GM23338 (cell line): ENCODE data around the gene KCNAB2. TPM values are rescaled to one million over a fixed set of nuclear protein-coding genes. Genes with fewer than 3 reads are reported as not detected.

Experiments
- ATAC-seq: fragments of 200-7000 bp; cut with Tn5 transposase; 3 replicates; pipeline ENCODE4 v1.9.1; 2020
- DNase-seq: peaks from one replicate; pipeline ENCODE4 v3.0.0-alpha.2; 2015; ENCODE audit warnings: low spot score
- H2AFZ ChIP-seq: fragments of 200-600 bp; sonication (generic); 2 replicates; pipeline ENCODE4 v1.8.0; 2016; ENCODE audit warnings: antibody characterized with exemption, mild to moderate bottlenecking, moderate library complexity
- H3F3A ChIP-seq: fragments of 200-600 bp; sonication (generic); replicated peaks from 2 replicates; pipeline ENCODE4 v1.8.0; 2017; ENCODE audit warnings: antibody characterized with exemption, mixed run types, low read depth
- H3K27ac ChIP-seq: fragments of 200-600 bp; sonication (generic); 2 replicates; pipeline ENCODE4 v1.6.1; 2016; ENCODE audit warnings: low read depth
- H3K27me3 ChIP-seq: fragments of 200-600 bp; sonication (generic); 2 replicates; pipeline ENCODE4 v1.8.0; 2016; ENCODE audit warnings: mild to moderate bottlenecking, mixed run types, moderate library complexity; ENCODE audit not compliant: insufficient read depth
- H3K36me3 ChIP-seq: fragments of 200-600 bp; sonication (generic); 2 replicates; pipeline ENCODE4 v1.8.0; 2016; ENCODE audit warnings: mild to moderate bottlenecking; ENCODE audit not compliant: insufficient read depth
- H3K4me1 ChIP-seq: fragments of 200-600 bp; sonication (generic); 2 replicates; pipeline ENCODE4 v1.8.0; 2016; ENCODE audit warnings: mild to moderate bottlenecking, moderate library complexity; ENCODE audit not compliant: insufficient read depth
- H3K4me2 ChIP-seq: fragments of 200-600 bp; sonication (generic); 2 replicates; pipeline ENCODE4 v1.7.1; 2017; ENCODE audit warnings: mixed run types
- H3K4me3 ChIP-seq: fragments of 200-600 bp; sonication (generic); 2 replicates; pipeline ENCODE4 v1.6.1; 2016; ENCODE audit warnings: mixed run types
- H3K79me2 ChIP-seq: fragments of 200-600 bp; sonication (generic); replicated peaks from 2 replicates; pipeline ENCODE4 v1.8.0; 2017; ENCODE audit warnings: mild to moderate bottlenecking; ENCODE audit not compliant: insufficient read depth
- H3K9me2 ChIP-seq: fragments of 200-600 bp; sonication (generic); 2 replicates; pipeline ENCODE4 v1.8.0; 2017; ENCODE audit not compliant: insufficient read depth
- H4K20me1 ChIP-seq: fragments of 200-600 bp; sonication (generic); replicated peaks from 2 replicates; pipeline ENCODE4 v1.8.0; 2017; ENCODE audit warnings: mild to moderate bottlenecking; ENCODE audit not compliant: insufficient read depth
- H3K27ac Mint-ChIP-seq: 2 replicates; pipeline ENCODE4 v1.8.0; 2020; ENCODE audit warnings: inconsistent platforms, mild to moderate bottlenecking, moderate library complexity, mixed read lengths
- H3K27me3 Mint-ChIP-seq: 3 replicates; pipeline ENCODE4 v1.8.0; 2022; ENCODE audit warnings: low read depth, mild to moderate bottlenecking, moderate library complexity, mixed read lengths, inconsistent platforms; ENCODE audit not compliant: insufficient read depth, poor library complexity
- H3K36me3 Mint-ChIP-seq: 3 replicates; pipeline ENCODE4 v1.8.0; 2021; ENCODE audit warnings: low read depth, mild to moderate bottlenecking, inconsistent platforms, moderate library complexity, mixed read lengths
- H3K4me1 Mint-ChIP-seq: 3 replicates; pipeline ENCODE4 v1.8.0; 2020; ENCODE audit warnings: mild to moderate bottlenecking, inconsistent platforms, mixed read lengths
- H3K4me3 Mint-ChIP-seq: 3 replicates; pipeline ENCODE4 v1.8.0; 2021; ENCODE audit warnings: moderate library complexity, mild to moderate bottlenecking, inconsistent platforms, mixed read lengths
- H3K9me3 Mint-ChIP-seq: 3 replicates; pipeline ENCODE4 v1.8.0; 2020; ENCODE audit warnings: moderate library complexity, mild to moderate bottlenecking, inconsistent platforms, mixed read lengths
- CREB1 ChIP-seq: fragments of 250-450 bp; sonication (Bioruptor Pico); IDR thresholded peaks from 2 replicates; pipeline ENCODE4 v1.5.0; 2020; ENCODE audit warnings: low read depth, mild to moderate bottlenecking, moderate library complexity
- CTCF ChIP-seq, 2 experiments: fragments of 200-600 bp in 1 of 2; sonication (generic) in 1 of 2; conservative IDR thresholded peaks; 2 replicates each; pipeline versions ENCODE4 v1.5.1 to v1.6.1; 2016 to 2017; ENCODE audit warnings: antibody characterized with exemption in 2 of 2, low read depth in 2 of 2, mild to moderate bottlenecking in 2 of 2, moderate library complexity in 1 of 2
- ETS1 ChIP-seq: IDR thresholded peaks from 2 replicates; pipeline ENCODE4 v1.6.1; 2016; ENCODE audit warnings: antibody characterized with exemption
- EZH2 ChIP-seq: fragments of 200-600 bp; sonication (generic); IDR thresholded peaks from one replicate; pipeline ENCODE4 v1.8.0; 2017; ENCODE audit warnings: antibody characterized with exemption, mild to moderate bottlenecking, low read depth; ENCODE audit not compliant: unreplicated experiment
- EZH2phosphoT487 ChIP-seq: fragments of 200-600 bp; sonication (generic); IDR thresholded peaks from one replicate; pipeline ENCODE4 v1.8.1; 2018; ENCODE audit warnings: antibody characterized with exemption; ENCODE audit not compliant: unreplicated experiment
- JUNB ChIP-seq: IDR thresholded peaks from one replicate; pipeline ENCODE4 v1.6.1; 2016; ENCODE audit warnings: antibody characterized with exemption; ENCODE audit not compliant: unreplicated experiment
- NANOG ChIP-seq: IDR thresholded peaks from 2 replicates; pipeline ENCODE4 v1.6.1; 2016; ENCODE audit warnings: antibody characterized with exemption, borderline replicate concordance
- POLR2AphosphoS5 ChIP-seq: IDR thresholded peaks from 2 replicates; pipeline ENCODE4 v1.6.1; 2016; ENCODE audit warnings: antibody characterized with exemption, low read depth
- REST ChIP-seq: IDR thresholded peaks from one replicate; pipeline ENCODE4 v1.6.1; 2018; ENCODE audit warnings: antibody characterized with exemption; ENCODE audit not compliant: unreplicated experiment
- STAT1 ChIP-seq: IDR thresholded peaks from one replicate; pipeline ENCODE4 v1.6.1; 2016; ENCODE audit warnings: antibody characterized with exemption; ENCODE audit not compliant: unreplicated experiment
- ZNF114 ChIP-seq: fragments of 250-450 bp; sonication (Bioruptor Pico); IDR thresholded peaks from 2 replicates; pipeline ENCODE4 v1.5.0; 2020; ENCODE audit warnings: mild to moderate bottlenecking, moderate library complexity
- ZNF331 ChIP-seq: fragments of 250-450 bp; sonication (Bioruptor Pico); IDR thresholded peaks from 2 replicates; pipeline ENCODE4 v1.5.0; 2020; ENCODE audit warnings: low read depth, mild to moderate bottlenecking, moderate library complexity
- ZNF462 ChIP-seq: fragments of 250-450 bp; sonication (Bioruptor Pico); IDR thresholded peaks from 2 replicates; pipeline ENCODE4 v1.5.0; 2020; ENCODE audit warnings: mild to moderate bottlenecking, moderate library complexity
- polyA plus RNA-seq: library from polyadenylated mRNA; unstranded; fragments of >200 nt; fragmentation: Nextera tagmentation; extraction: Ambion mirVana; gene quantifications from 2 replicates; pipeline ENCODE4 v1.2.1, GENCODE V29; 2016
- total RNA-seq: library from RNA; depleted of rRNA; stranded (reverse); fragments of >200 nt; shearing (Covaris generic); gene quantifications from 2 replicates; pipeline ENCODE4 v1.2.3, GENCODE V29; 2014

Gene KCNAB2
- total and polyA plus RNA-seq, 2 experiments from 2014 or later = 3.0 to 3.7 TPM

GRCh38 chr1:6024376-6024775 lies 21.3 kb upstream of the KCNAB2 start:
- Mint-ChIP-seq H3K27ac (no peak overlapping the region), H3K4me3 (no peak overlapping the region), H3K27me3 (peaks cover 13% of the 10 kb centered on the region), H3K36me3 (no peaks in the 10 kb centered on the region), H3K4me1 (peaks cover 8% of the 10 kb centered on the region), H3K9me3 (no peaks in the 10 kb centered on the region)
- H3K4me2 ChIP-seq = no peak overlapping the region
- H3K79me2 ChIP-seq = no peaks in the 10 kb centered on the region
- no peak overlapping the region for H3K27ac ChIP-seq
- H3K9me2 ChIP-seq = no peaks in the 10 kb centered on the region
- no peak for DNase-seq
- H3K27me3 ChIP-seq = no peaks in the 10 kb centered on the region
- no peak overlapping the region for H2AFZ ChIP-seq
- ATAC-seq = no peak
- no peaks in the 10 kb centered on the region for H4K20me1 ChIP-seq
- no peak overlapping the region for H3K4me3 ChIP-seq
- no peak for TF ChIP-seq ZNF462 (CRISPR knock-in tag)
- TF ChIP-seq NANOG = no peak
- no peak for TF ChIP-seq JUNB
- no peak for TF ChIP-seq CREB1 (CRISPR knock-in tag)
- no peak for TF ChIP-seq EZH2phosphoT487
- TF ChIP-seq EZH2 = no peak
- no peak for TF ChIP-seq ZNF331 (CRISPR knock-in tag)
- TF ChIP-seq STAT1 = no peak
- no peak for TF ChIP-seq ETS1
- no peak for TF ChIP-seq REST
- no peak for TF ChIP-seq ZNF114 (CRISPR knock-in tag)
- TF ChIP-seq POLR2AphosphoS5 = no peak
- no peak for TF ChIP-seq CTCF (conservative IDR thresholded peaks at IDR 0.05; ENCODE audit: low read depth in 2 of 2)
- no peaks in the 10 kb centered on the region for H3F3A ChIP-seq
- H3K36me3 ChIP-seq = no peaks in the 10 kb centered on the region
- H3K4me1 ChIP-seq = no peaks in the 10 kb centered on the region; the same call in 1 of the 2 replicates
